ENCODE measurements around the gene RHOJ. TPM values are rescaled to one million over a fixed set of nuclear protein-coding genes. Genes with fewer than 3 reads are reported as not detected.

The RHOJ gene
- total RNA-seq, 1 experiment from 2014 or later: not detected

DNA sequence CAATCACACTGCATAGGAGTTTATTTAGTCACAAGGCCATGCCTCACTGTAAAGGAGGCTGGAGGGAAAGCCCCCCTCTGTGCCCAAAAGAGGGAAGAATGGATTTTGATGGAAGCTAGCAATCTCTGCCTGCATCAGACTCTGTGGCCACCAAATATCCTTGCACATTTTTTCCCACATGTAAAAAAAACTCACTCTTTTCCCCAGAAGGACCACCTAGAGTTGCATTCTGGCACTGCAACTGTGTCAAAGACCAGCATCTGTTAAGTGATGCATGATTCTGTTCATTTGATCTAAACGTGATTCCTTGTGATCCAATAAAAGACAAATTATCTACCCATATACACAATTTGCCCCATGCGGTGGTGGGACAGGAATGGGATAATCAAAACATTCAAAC, 8.0 kb downstream of the RHOJ start:
- CTCF ChIA-PET: no interaction called here
- no peaks in the 10 kb centered on the region for H3K4me1 ChIP-seq (ENCODE audit: control insufficient read depth in 1 of 2, insufficient read depth in 2 of 2, low read length in 2 of 2)
- no peaks in the 10 kb centered on the region for H4K20me1 ChIP-seq (ENCODE audit: insufficient read depth)
- H3K27me3 ChIP-seq (ENCODE audit: insufficient read depth, low read length): peaks cover 18% of the 10 kb centered on the region
- H3K9ac ChIP-seq (ENCODE audit: low read length): no peak overlapping the region
- no peaks in the 10 kb centered on the region for H3K36me3 ChIP-seq (ENCODE audit: control insufficient read depth in 1 of 2, insufficient read depth in 2 of 2, low read length in 2 of 2)
- H3K27ac ChIP-seq (ENCODE audit: low read depth, low read length): no peak overlapping the region
- TF ChIP-seq, protein P1, sequence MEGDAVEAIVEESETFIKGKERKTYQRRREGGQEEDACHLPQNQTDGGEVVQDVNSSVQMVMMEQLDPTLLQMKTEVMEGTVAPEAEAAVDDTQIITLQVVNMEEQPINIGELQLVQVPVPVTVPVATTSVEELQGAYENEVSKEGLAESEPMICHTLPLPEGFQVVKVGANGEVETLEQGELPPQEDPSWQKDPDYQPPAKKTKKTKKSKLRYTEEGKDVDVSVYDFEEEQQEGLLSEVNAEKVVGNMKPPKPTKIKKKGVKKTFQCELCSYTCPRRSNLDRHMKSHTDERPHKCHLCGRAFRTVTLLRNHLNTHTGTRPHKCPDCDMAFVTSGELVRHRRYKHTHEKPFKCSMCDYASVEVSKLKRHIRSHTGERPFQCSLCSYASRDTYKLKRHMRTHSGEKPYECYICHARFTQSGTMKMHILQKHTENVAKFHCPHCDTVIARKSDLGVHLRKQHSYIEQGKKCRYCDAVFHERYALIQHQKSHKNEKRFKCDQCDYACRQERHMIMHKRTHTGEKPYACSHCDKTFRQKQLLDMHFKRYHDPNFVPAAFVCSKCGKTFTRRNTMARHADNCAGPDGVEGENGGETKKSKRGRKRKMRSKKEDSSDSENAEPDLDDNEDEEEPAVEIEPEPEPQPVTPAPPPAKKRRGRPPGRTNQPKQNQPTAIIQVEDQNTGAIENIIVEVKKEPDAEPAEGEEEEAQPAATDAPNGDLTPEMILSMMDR (IDR thresholded peaks at IDR 0.05 in 2 of 3, conservative IDR thresholded peaks at IDR 0.05 in 1 of 3; ENCODE audit: borderline replicate concordance in 1 of 3, insufficient read depth in 1 of 3, low read depth in 2 of 3, low read length in 2 of 3): 0 out of 6 replicates have a peak, but pooled peaks of 1 of the 3 experiments have one; percentile 19
- no peak for TF ChIP-seq EZH2phosphoT487 (IDR thresholded peaks at IDR 0.05; ENCODE audit: borderline replicate concordance)
- no peak for DNase-seq (ENCODE audit: low read depth, low spot score)
- RAD21 ChIA-PET (ENCODE audit: low non-redundant PET in 1 of 2, low total read pairs in 2 of 2, uncharacterized antibody in 2 of 2, unreplicated experiment in 2 of 2): no interaction called here
- POLR2A ChIA-PET: no interaction called here
- BruUV-seq (replicated peaks): no TSS peak
- H3K9me2 ChIP-seq (ENCODE audit: insufficient read depth): no peaks in the 10 kb centered on the region
- H3K79me2 ChIP-seq (ENCODE audit: insufficient read depth, low read length): no peaks in the 10 kb centered on the region
- no peaks in the 10 kb centered on the region for H3K9me3 ChIP-seq (ENCODE audit: control insufficient read depth in 1 of 2, insufficient read depth in 1 of 2, low read depth in 1 of 2, low read length in 2 of 2)
- intact Hi-C loops (cut with micrococcal nuclease): no loop called here
- no peak overlapping the region for H3K4me3 ChIP-seq (replicated peaks in 1 of 2; ENCODE audit: low read depth in 1 of 2, low read length in 2 of 2)
- no peak for ATAC-seq
- no peak overlapping the region for H2AFZ ChIP-seq (ENCODE audit: low read depth, low read length, poor library complexity, severe bottlenecking)
- no peak overlapping the region for H3K4me2 ChIP-seq (ENCODE audit: low read length)

DNA sequence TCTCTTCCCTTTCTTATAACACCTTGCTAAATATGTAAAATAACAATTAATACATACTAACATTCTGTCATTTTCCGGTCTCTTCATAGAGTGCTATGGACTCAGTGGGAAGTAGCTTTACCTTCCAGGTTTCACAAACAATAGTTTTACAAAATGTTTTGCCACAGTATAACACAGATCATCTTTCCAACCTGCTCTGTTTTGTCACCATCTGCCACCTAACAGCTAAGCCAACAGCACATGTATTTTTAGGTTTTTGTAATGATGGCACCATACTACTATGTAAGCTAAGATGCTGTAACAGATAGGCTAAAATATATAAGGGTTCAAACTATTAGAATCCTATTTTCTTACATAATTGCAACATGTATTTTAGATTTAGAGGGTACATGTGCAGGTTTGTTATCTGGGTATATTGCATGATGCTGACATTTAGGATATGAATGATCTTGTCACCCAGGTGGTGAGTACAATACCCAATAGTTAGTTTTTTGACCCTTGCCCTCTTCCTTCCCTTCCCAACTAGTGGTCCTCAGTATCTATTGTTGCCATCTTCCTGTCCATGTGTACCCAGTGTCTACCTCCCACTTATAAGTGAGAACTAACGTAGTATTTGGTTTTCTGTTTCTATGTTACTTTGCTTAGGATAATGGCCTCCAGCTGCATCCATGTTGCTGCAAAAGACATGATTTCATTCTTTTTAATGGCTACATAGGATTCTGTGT, 8.7 kb downstream of the RHOJ start:
- Histone ChIP-seq H3K9ac (ENCODE audit: low read length) (no peak overlapping the region), H3K27ac (ENCODE audit: low read depth, low read length) (no peak overlapping the region), H3K4me2 (ENCODE audit: low read length) (no peak overlapping the region), H3K36me3 (ENCODE audit: control insufficient read depth in 1 of 2, insufficient read depth in 2 of 2, low read length in 2 of 2) (no peaks in the 10 kb centered on the region), H3K79me2 (ENCODE audit: insufficient read depth, low read length) (no peaks in the 10 kb centered on the region), H3K9me3 (ENCODE audit: control insufficient read depth in 1 of 2, insufficient read depth in 1 of 2, low read depth in 1 of 2, low read length in 2 of 2) (no peaks in the 10 kb centered on the region), H3K4me1 (ENCODE audit: control insufficient read depth in 1 of 2, insufficient read depth in 2 of 2, low read length in 2 of 2) (no peaks in the 10 kb centered on the region), H3K9me2 (ENCODE audit: insufficient read depth) (no peaks in the 10 kb centered on the region), H4K20me1 (ENCODE audit: insufficient read depth) (no peaks in the 10 kb centered on the region), H3K27me3 (ENCODE audit: insufficient read depth, low read length) (peaks cover 12% of the 10 kb centered on the region), H3K4me3 (replicated peaks in 1 of 2; ENCODE audit: low read depth in 1 of 2, low read length in 2 of 2) (no peak overlapping the region), H2AFZ (ENCODE audit: low read depth, low read length, poor library complexity, severe bottlenecking) (no peak overlapping the region)
- no peak for DNase-seq (ENCODE audit: low read depth, low spot score)
- ChIA-PET CTCF (no interaction called here), RAD21 (ENCODE audit: low non-redundant PET in 1 of 2, low total read pairs in 2 of 2, uncharacterized antibody in 2 of 2, unreplicated experiment in 2 of 2) (no interaction called here), POLR2A (no interaction called here)
- ATAC-seq: no peak
- no TSS peak for BruUV-seq (replicated peaks)
- intact Hi-C loops (cut with micrococcal nuclease): no loop called here
- TF ChIP-seq CEBPB (IDR thresholded peaks at IDR 0.05; ENCODE audit: low read depth): no peak
- no peak for TF ChIP-seq EZH2phosphoT487 (IDR thresholded peaks at IDR 0.05; ENCODE audit: borderline replicate concordance)
- TF ChIP-seq EZH2 (IDR thresholded peaks at IDR 0.05): no peak
- TF ChIP-seq TCF7L2 (IDR thresholded peaks at IDR 0.05; ENCODE audit: borderline replicate concordance, extremely low read depth, insufficient read depth, insufficient read length): no peak
- TF ChIP-seq EGR1 (IDR thresholded peaks at IDR 0.05; ENCODE audit: low read depth): no peak
- no peak for TF ChIP-seq POLR2A (IDR thresholded peaks at IDR 0.05; ENCODE audit: borderline replicate concordance, extremely low read depth, insufficient read depth, insufficient read length)
- TF ChIP-seq, protein P1 (IDR thresholded peaks at IDR 0.05 in 2 of 3, conservative IDR thresholded peaks at IDR 0.05 in 1 of 3; ENCODE audit: borderline replicate concordance in 1 of 3, insufficient read depth in 1 of 3, low read depth in 2 of 3, low read length in 2 of 3): no peak
- TF ChIP-seq FOSL1 (IDR thresholded peaks at IDR 0.05; ENCODE audit: low read depth): no peak
- TF ChIP-seq MAX (IDR thresholded peaks at IDR 0.05): no peak
- no peak for TF ChIP-seq JUND (IDR thresholded peaks at IDR 0.05)
- no peak for TF ChIP-seq SRF (IDR thresholded peaks at IDR 0.05; ENCODE audit: low read depth)
- no peak for TF ChIP-seq YY1 (IDR thresholded peaks at IDR 0.05; ENCODE audit: extremely low read depth, insufficient replicate concordance, low read depth, low read length)
